ENCODE measurements around the gene UBP1. TPM values are rescaled to one million over a fixed set of nuclear protein-coding genes. Genes with fewer than 3 reads are reported as not detected.

UBP1 gene
- total and polyA plus RNA-seq, 9 of the 15 experiments (the other 6 are each of a cell fraction or from before 2014, with no cell fraction given), result 13.6 to 143 (median 79.6) TPM

DNA sequence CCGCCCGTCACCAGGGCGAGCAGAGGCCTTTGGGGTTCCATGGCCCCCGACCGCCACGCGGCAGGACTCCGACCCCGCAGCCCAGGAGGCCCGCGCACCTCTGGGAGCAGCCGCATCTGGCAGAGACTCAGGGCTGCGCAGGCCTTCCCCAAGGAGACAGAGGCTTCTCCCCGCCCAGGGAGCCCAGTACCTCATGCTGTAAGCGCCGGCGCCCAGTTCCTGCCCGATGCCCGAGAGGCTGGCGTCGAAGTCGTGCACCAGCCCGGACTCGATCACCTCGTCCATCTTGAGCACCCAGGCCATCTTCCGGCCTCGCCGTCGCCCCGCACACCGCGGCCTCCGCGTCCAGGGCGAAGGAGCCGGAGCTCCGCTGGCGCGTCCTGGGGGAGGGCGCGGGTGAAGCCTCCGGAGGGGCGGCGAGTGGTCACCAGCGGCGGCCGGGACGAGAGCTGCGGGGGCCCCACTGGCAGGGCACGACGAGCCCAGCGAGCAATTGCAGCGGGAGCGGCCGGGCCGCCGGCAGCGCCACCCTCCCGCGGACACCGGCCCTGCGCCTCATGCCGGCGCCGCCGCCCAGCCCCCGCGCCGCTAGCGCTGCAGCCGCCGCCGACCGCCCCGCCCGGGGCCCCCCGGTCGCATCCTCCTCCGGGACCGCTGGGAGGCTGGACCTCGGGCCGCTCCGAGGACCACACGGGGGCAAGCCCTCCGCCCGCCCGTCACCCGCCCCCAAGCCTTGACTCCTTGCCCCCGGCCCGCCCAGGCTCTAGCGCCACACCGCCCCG is 468 bp downstream of the UBP1 start (continued):
- 0 out of 4 replicates have a peak, but pooled peaks of 1 of the 2 experiments have one; percentile 32 for TF ChIP-seq MLLT1 (IDR thresholded peaks at IDR 0.05)
- TF ChIP-seq ZNF24 (IDR thresholded peaks at IDR 0.05), result no peak
- TF ChIP-seq ZNF778 (CRISPR knock-in tag; IDR thresholded peaks at IDR 0.05), result no peak
- TF ChIP-seq ZSCAN32 (CRISPR knock-in tag; IDR thresholded peaks at IDR 0.05), result peak; percentile 13; the same call in 1 of the 2 replicates
- no peak for TF ChIP-seq ZBTB12 (CRISPR knock-in tag; IDR thresholded peaks at IDR 0.05)
- no peak for TF ChIP-seq YBX1 (IDR thresholded peaks at IDR 0.05)
- no peak for TF ChIP-seq SP2 (IDR thresholded peaks at IDR 0.05; ENCODE audit: extremely low read depth, low read depth, low read length, poor library complexity, severe bottlenecking)
- no peak for TF ChIP-seq EZH2 (IDR thresholded peaks at IDR 0.05; ENCODE audit: borderline replicate concordance, low read depth, low read length)
- no peak for TF ChIP-seq ZNF75A (CRISPR knock-in tag; IDR thresholded peaks at IDR 0.05)
- TF ChIP-seq, protein P1, sequence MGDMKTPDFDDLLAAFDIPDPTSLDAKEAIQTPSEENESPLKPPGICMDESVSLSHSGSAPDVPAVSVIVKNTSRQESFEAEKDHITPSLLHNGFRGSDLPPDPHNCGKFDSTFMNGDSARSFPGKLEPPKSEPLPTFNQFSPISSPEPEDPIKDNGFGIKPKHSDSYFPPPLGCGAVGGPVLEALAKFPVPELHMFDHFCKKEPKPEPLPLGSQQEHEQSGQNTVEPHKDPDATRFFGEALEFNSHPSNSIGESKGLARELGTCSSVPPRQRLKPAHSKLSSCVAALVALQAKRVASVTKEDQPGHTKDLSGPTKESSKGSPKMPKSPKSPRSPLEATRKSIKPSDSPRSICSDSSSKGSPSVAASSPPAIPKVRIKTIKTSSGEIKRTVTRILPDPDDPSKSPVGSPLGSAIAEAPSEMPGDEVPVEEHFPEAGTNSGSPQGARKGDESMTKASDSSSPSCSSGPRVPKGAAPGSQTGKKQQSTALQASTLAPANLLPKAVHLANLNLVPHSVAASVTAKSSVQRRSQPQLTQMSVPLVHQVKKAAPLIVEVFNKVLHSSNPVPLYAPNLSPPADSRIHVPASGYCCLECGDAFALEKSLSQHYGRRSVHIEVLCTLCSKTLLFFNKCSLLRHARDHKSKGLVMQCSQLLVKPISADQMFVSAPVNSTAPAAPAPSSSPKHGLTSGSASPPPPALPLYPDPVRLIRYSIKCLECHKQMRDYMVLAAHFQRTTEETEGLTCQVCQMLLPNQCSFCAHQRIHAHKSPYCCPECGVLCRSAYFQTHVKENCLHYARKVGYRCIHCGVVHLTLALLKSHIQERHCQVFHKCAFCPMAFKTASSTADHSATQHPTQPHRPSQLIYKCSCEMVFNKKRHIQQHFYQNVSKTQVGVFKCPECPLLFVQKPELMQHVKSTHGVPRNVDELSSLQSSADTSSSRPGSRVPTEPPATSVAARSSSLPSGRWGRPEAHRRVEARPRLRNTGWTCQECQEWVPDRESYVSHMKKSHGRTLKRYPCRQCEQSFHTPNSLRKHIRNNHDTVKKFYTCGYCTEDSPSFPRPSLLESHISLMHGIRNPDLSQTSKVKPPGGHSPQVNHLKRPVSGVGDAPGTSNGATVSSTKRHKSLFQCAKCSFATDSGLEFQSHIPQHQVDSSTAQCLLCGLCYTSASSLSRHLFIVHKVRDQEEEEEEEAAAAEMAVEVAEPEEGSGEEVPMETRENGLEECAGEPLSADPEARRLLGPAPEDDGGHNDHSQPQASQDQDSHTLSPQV (IDR thresholded peaks at IDR 0.05), result peak; percentile 70; the same call in 1 of the 2 replicates
- no peak for TF ChIP-seq CBX5 (IDR thresholded peaks at IDR 0.05; ENCODE audit: borderline replicate concordance, low read depth)
- TF ChIP-seq ZNF668 (CRISPR knock-in tag; IDR thresholded peaks at IDR 0.05), result no peak
- TF ChIP-seq SLC30A9 (CRISPR knock-in tag; IDR thresholded peaks at IDR 0.05), result no peak
- no peak for TF ChIP-seq NCOA1 (IDR thresholded peaks at IDR 0.05; ENCODE audit: low read depth)
- no peak for TF ChIP-seq MEF2A (IDR thresholded peaks at IDR 0.05; ENCODE audit: control insufficient read depth, low read depth, low read length)
- peak; percentile 5; the same call in 1 of the 2 replicates for TF ChIP-seq POLR2AphosphoS5 (IDR thresholded peaks at IDR 0.05; ENCODE audit: control insufficient read depth, insufficient read depth, low read depth, low read length)
- TF ChIP-seq HEY1 (CRISPR knock-in tag; IDR thresholded peaks at IDR 0.05; ENCODE audit: borderline replicate concordance), result no peak
- TF ChIP-seq, protein P2, sequence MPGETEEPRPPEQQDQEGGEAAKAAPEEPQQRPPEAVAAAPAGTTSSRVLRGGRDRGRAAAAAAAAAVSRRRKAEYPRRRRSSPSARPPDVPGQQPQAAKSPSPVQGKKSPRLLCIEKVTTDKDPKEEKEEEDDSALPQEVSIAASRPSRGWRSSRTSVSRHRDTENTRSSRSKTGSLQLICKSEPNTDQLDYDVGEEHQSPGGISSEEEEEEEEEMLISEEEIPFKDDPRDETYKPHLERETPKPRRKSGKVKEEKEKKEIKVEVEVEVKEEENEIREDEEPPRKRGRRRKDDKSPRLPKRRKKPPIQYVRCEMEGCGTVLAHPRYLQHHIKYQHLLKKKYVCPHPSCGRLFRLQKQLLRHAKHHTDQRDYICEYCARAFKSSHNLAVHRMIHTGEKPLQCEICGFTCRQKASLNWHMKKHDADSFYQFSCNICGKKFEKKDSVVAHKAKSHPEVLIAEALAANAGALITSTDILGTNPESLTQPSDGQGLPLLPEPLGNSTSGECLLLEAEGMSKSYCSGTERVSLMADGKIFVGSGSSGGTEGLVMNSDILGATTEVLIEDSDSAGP (CRISPR knock-in tag; IDR thresholded peaks at IDR 0.05), result no peak
